Endothelial cell of umbilical vein (primary cell): ENCODE results near the gene GATAD2A. TPM values are rescaled to one million over a fixed set of nuclear protein-coding genes. Genes with fewer than 3 reads are reported as not detected.
A peak's percentile ranks its signal among the peaks of the same experiment; 100 is the strongest.

Experiments used
- BruUV-seq: library from RNA; stranded (reverse); fragments of 400-500 nt; replicated peaks from 2 replicates; lab custom pipeline; 2021; lab: Mats Ljungman, UMichigan
- CTCF ChIA-PET: fragments of 300-600, 350-600 bp; sonication (Branson Sonifier 250); formaldehyde crosslinking; loops from one replicate; lab custom pipeline; 2021; ENCODE audit warnings: antibody characterized with exemption, inconsistent platforms; lab: Charles Lee
- POLR2A ChIA-PET: fragments of 300-600, 350-600 bp; sonication (Branson Sonifier 250); formaldehyde crosslinking; loops from one replicate; lab custom pipeline; 2021; ENCODE audit warnings: antibody characterized with exemption, inconsistent platforms; lab: Charles Lee
- DNase-seq: peaks from one replicate; pipeline ENCODE4 v3.0.0-alpha.2; 2011; ENCODE audit warnings: low read depth, low spot score
- FAIRE-seq: peaks from 2 replicates; lab custom pipeline; 2011; peaks lifted over from hg19 to GRCh38; lab: Jason Lieb, UNC
- H2AFZ ChIP-seq: 2 replicates; pipeline ENCODE4 v1.6.0; 2012; ENCODE audit warnings: low read depth, low read length, control low read depth, inconsistent platforms
- H3K27ac ChIP-seq: 2 replicates; pipeline ENCODE4 v1.5.1; 2011; ENCODE audit warnings: low read depth, mild to moderate bottlenecking, control low read depth, low read length, moderate library complexity; ENCODE audit not compliant: insufficient read depth
- H3K27me3 ChIP-seq, 2 experiments: 2 replicates each; pipeline versions ENCODE4 v1.6.0 to v1.6.1; 2011; ENCODE audit warnings: low read length in 2 of 2, mixed read lengths in 1 of 2; ENCODE audit not compliant: control insufficient read depth in 2 of 2, insufficient read depth in 2 of 2
- H3K36me3 ChIP-seq, 2 experiments: 2 replicates in 1 of 2; 3 replicates in 1 of 2; pipeline ENCODE4 v1.5.1; 2011; ENCODE audit warnings: low read length in 2 of 2, mild to moderate bottlenecking in 1 of 2, moderate library complexity in 1 of 2; ENCODE audit not compliant: control insufficient read depth in 2 of 2, insufficient read depth in 2 of 2; ENCODE audit errors: extremely low read depth in 1 of 2
- H3K4me1 ChIP-seq: 3 replicates; pipeline ENCODE4 v1.5.1; 2011; ENCODE audit warnings: mild to moderate bottlenecking, low read length; ENCODE audit not compliant: control insufficient read depth, insufficient read depth; ENCODE audit errors: extremely low read depth
- H3K4me2 ChIP-seq: 2 replicates; pipeline ENCODE4 v1.6.1; 2011; ENCODE audit warnings: low read length, control low read depth, mixed read lengths; ENCODE audit not compliant: insufficient read depth
- H3K4me3 ChIP-seq, 3 experiments: fragments of 200-600 bp in 1 of 3; sonication (generic), shearing (Covaris generic) in 1 of 3; replicated peaks in 1 of 3; 2 replicates each; pipeline ENCODE4 v1.5.1; 2011 to 2016; ENCODE audit warnings: control low read depth in 3 of 3, low read length in 3 of 3, mild to moderate bottlenecking in 2 of 3, inconsistent platforms in 1 of 3, low read depth in 1 of 3, moderate library complexity in 1 of 3; ENCODE audit not compliant: insufficient read depth in 1 of 3
- H3K79me2 ChIP-seq: 2 replicates; pipeline ENCODE4 v1.6.0; 2012; ENCODE audit warnings: low read length, inconsistent platforms; ENCODE audit not compliant: control insufficient read depth, insufficient read depth
- H3K9ac ChIP-seq: replicated peaks from 2 replicates; pipeline ENCODE3; 2011; ENCODE audit warnings: low read length, control low read depth; ENCODE audit not compliant: insufficient read depth; ENCODE audit errors: extremely low read depth
- H3K9me1 ChIP-seq: replicated peaks from 3 replicates; pipeline ENCODE4 v1.6.0; 2011; ENCODE audit warnings: mild to moderate bottlenecking, low read length; ENCODE audit not compliant: control insufficient read depth, insufficient read depth; ENCODE audit errors: extremely low read depth
- H3K9me3 ChIP-seq: replicated peaks from 2 replicates; pipeline ENCODE4 v1.5.1; 2012; ENCODE audit warnings: low read length, inconsistent platforms; ENCODE audit not compliant: control insufficient read depth, insufficient read depth
- H4K20me1 ChIP-seq: replicated peaks from 2 replicates; pipeline ENCODE3; 2011; ENCODE audit warnings: mild to moderate bottlenecking, low read length; ENCODE audit not compliant: control insufficient read depth, insufficient read depth; ENCODE audit errors: extremely low read depth
- EZH2 ChIP-seq: IDR thresholded peaks from 2 replicates; pipeline ENCODE4 v1.6.1; 2012; ENCODE audit warnings: borderline replicate concordance, low read depth, mild to moderate bottlenecking, moderate library complexity, low read length, inconsistent platforms; ENCODE audit not compliant: severe bottlenecking
- FOS ChIP-seq: IDR thresholded peaks from 2 replicates; pipeline ENCODE4 v1.6.1; 2011; ENCODE audit warnings: mild to moderate bottlenecking, low read length, moderate library complexity, borderline replicate concordance; ENCODE audit not compliant: insufficient read depth
- GATA2 ChIP-seq: IDR thresholded peaks from 2 replicates; pipeline ENCODE4 v1.7.0; 2011; ENCODE audit warnings: low read depth, mild to moderate bottlenecking, moderate library complexity, mixed read lengths, low read length; ENCODE audit not compliant: insufficient read length, insufficient read depth
- JUN ChIP-seq: IDR thresholded peaks from 2 replicates; pipeline ENCODE4 v1.6.1; 2011; ENCODE audit warnings: borderline replicate concordance, low read depth; ENCODE audit not compliant: insufficient read length, insufficient read depth
- MYC ChIP-seq: IDR thresholded peaks from one replicate; pipeline ENCODE4 v1.6.1; 2011; ENCODE audit warnings: mild to moderate bottlenecking, low read depth, low read length
- POLR2A ChIP-seq: IDR thresholded peaks from 2 replicates; pipeline ENCODE4 v1.6.1; 2012; ENCODE audit warnings: low read depth, mild to moderate bottlenecking, control low read depth, low read length
- POLR2AphosphoS5 ChIP-seq: IDR thresholded peaks from 2 replicates; pipeline ENCODE4 v1.6.1; 2012; ENCODE audit warnings: low read depth, mild to moderate bottlenecking, control low read depth, low read length, moderate library complexity; ENCODE audit not compliant: insufficient read depth
- dilution Hi-C: fragments of 300-500 bp; cut with MboI; formaldehyde crosslinking; loops from one replicate; pipeline ENCODE4 v1.15.0; 2019; ENCODE audit warnings: low sequenced_read_pairs; ENCODE audit not compliant: extremely low pct_ligation_motif_present
- intact Hi-C: fragments of 100-400 bp; cut with micrococcal nuclease; formaldehyde crosslinking; loops from one replicate; pipeline ENCODE4 v1.10.0; 2022
- polyA plus RNA-seq, 4 experiments: library from polyadenylated mRNA; depleted of rRNA in 3 of 4; stranded (reverse) in 3 of 4; unstranded in 1 of 4; fragments of >200 nt; gene quantifications; 2 replicates each; pipeline versions ENCODE4 v1.2.1 to v1.2.3, GENCODE V29; 2011 to 2012; ENCODE audit warnings: missing spikeins in 1 of 4
- total RNA-seq: library from RNA; stranded (reverse); gene quantifications from 2 replicates; pipeline ENCODE4 v1.2.3, GENCODE V29; 2021
- TF ChIP-seq, protein P1 (sequence below), 2 donors: IDR thresholded peaks; 1 replicate in 1 of 2; 2 replicates in 1 of 2; pipeline ENCODE4 v1.5.1; 2011; ENCODE audit warnings: low read length in 2 of 2, mild to moderate bottlenecking in 2 of 2, moderate library complexity in 2 of 2, control low read depth in 1 of 2, inconsistent platforms in 1 of 2, low read depth in 1 of 2; ENCODE audit not compliant: insufficient read depth in 1 of 2; ENCODE audit errors: extremely low read depth in 1 of 2
- TF ChIP-seq, protein P2 (sequence below): IDR thresholded peaks from 2 replicates; pipeline ENCODE4 v1.6.1; 2011; ENCODE audit not compliant: insufficient read depth, insufficient read length

Gene GATAD2A
- total and polyA plus RNA-seq, 2 donors (not counting 3 experiments of a cell fraction or from before 2014, with no cell fraction given) = 27.3 to 134 TPM

DNA sequence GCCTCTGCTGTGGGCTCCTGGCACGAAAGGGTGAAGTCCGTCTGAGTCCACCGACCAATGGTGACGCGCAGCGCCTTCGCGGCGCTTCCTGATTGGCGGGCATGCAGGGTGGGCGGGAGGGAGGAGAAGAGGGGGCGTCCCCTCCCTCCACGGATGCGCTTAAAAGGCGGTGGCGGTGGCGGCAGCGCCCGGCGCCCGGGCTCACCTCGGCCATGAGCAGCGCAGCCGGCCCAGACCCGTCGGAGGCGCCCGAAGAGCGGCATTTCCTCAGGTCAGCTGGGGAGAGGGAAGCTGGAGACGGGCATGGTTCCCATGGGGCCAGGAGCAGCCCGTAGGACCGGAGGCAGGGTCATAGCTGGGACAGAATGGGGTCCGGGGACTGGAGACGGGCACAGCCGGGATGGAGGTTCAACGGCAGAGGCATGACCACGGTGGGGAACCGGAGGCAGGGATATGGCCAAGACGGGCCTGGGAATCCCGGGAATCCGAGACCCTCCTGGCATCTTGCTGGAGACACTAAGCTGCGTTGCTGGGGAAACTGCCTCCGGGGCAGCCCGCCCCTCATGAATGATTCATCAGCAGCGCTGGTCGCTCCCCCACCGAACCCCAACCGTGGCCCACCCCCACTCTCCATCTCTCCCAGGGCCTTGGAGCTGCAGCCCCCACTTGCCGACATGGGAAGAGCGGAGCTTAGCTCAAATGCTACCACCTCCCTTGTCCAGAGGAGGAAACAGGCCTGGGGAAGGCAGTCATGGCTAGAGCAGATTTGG is 123.4 kb downstream of the GATAD2A start, which contains the start of gene YJEFN3:
Gene YJEFN3, plus strand, starts transcription at position 191 of the 770 bp plus-strand sequence. Its CDS starts 22 bp downstream, at position 213.
- Histone ChIP-seq H3K79me2 (no peaks in the 10 kb centered on the region), H3K27ac (no peak within 1 kb of the TSS), H3K4me2 (no peak within 1 kb of the TSS), H3K9ac (no peak within 1 kb of the TSS), H3K9me1 (no peaks in the 10 kb centered on the region), H3K27me3 (no peaks in the 10 kb centered on the region), H3K4me3 (no peak within 1 kb of the TSS), H2AFZ (no peak within 1 kb of the TSS), H3K36me3 (no peaks in the 10 kb centered on the region), H3K9me3 (no peaks in the 10 kb centered on the region), H4K20me1 (no peaks in the 10 kb centered on the region), H3K4me1 (no peaks in the 10 kb centered on the region)
- BruUV-seq = no TSS peak
- POLR2A ChIA-PET = no interaction called here
- TF ChIP-seq POLR2AphosphoS5 (peak; percentile 28), MYC (no peak)
- FAIRE-seq (peak; percentile 8), DNase-seq (no peak)
- CTCF ChIA-PET = interaction anchor here (1.7 to 5.6 kb wide), 2 partner anchors 23 to 25 kb away, joined by 5 to 44 read pairs; no protein-coding TSS in a partner anchor
- dilution Hi-C loops (no loop called here), intact Hi-C loops (no loop called here)

DNA sequence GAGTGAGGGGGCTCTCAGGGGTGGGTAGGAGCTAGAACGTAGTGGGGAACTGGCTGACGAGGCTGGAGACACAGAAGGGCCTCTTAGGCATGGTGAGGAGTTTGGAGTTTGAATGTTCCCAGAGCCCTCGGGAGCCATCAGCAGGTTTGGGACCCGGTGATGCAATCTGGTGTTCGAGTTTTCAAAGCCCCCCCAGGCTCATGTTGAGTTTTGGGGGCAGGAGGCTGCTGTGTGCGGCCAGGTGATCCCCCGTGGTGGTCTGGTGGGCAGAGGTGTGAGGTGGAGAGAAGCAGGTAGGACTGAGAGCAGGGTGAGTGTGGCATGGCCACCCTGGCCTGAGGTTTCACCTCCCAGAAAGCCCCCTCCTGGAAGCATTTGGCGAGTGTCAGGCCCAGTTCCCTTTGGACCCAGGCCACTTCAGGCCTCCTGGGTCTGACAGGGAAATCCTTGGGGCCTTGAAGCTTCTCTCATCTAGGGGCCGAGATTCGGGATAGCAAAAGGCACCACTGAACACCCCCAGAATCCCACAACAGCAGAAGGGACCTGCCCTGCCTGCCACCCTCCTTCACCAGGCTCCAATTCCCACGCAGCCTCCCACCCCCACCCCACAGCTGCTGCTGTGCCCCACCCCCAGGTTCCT is 124.4 kb downstream of the GATAD2A start:
- Histone ChIP-seq H3K79me2 (no peaks in the 10 kb centered on the region), H3K9me3 (no peaks in the 10 kb centered on the region), H3K4me2 (no peak overlapping the region), H3K4me1 (no peaks in the 10 kb centered on the region), H3K36me3 (no peaks in the 10 kb centered on the region), H3K9ac (no peak overlapping the region), H3K9me1 (no peaks in the 10 kb centered on the region), H2AFZ (no peak overlapping the region), H4K20me1 (no peaks in the 10 kb centered on the region), H3K4me3 (no peak overlapping the region), H3K27me3 (no peaks in the 10 kb centered on the region), H3K27ac (no peak overlapping the region)
- FAIRE-seq (no peak), DNase-seq (no peak)
- BruUV-seq = no TSS peak
- dilution Hi-C loops (no loop called here), intact Hi-C loops (no loop called here)
- ChIA-PET POLR2A (no interaction called here), CTCF (interaction anchor here (0.6 to 5.6 kb wide), 3 partner anchors 22 to 429 kb away, joined by 4 to 44 read pairs (median 5); no protein-coding TSS in a partner anchor)
- TF ChIP-seq MYC (no peak), POLR2AphosphoS5 (no peak), JUN (no peak), GATA2 (no peak), EZH2 (no peak), POLR2A (no peak), FOS (no peak)
- TF ChIP-seq, protein P1, sequence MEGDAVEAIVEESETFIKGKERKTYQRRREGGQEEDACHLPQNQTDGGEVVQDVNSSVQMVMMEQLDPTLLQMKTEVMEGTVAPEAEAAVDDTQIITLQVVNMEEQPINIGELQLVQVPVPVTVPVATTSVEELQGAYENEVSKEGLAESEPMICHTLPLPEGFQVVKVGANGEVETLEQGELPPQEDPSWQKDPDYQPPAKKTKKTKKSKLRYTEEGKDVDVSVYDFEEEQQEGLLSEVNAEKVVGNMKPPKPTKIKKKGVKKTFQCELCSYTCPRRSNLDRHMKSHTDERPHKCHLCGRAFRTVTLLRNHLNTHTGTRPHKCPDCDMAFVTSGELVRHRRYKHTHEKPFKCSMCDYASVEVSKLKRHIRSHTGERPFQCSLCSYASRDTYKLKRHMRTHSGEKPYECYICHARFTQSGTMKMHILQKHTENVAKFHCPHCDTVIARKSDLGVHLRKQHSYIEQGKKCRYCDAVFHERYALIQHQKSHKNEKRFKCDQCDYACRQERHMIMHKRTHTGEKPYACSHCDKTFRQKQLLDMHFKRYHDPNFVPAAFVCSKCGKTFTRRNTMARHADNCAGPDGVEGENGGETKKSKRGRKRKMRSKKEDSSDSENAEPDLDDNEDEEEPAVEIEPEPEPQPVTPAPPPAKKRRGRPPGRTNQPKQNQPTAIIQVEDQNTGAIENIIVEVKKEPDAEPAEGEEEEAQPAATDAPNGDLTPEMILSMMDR (IDR thresholded peaks at IDR 0.05; ENCODE audit: extremely low read depth in 1 of 2, insufficient read depth in 1 of 2, low read depth in 1 of 2, low read length in 2 of 2) = no peak
- TF ChIP-seq, protein P2, sequence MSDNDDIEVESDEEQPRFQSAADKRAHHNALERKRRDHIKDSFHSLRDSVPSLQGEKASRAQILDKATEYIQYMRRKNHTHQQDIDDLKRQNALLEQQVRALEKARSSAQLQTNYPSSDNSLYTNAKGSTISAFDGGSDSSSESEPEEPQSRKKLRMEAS = no peak
